GM21381 (cell line): ENCODE results near the gene HEXB.
A peak's percentile ranks its signal among the peaks of the same experiment; 100 is the strongest.
"Not testable (repeated sequence)": the region's sequence is repeated elsewhere in the genome, so short reads cannot be mapped to it uniquely, and the experiment has no call there.

Experiments used
- ATAC-seq: cut with Tn5 transposase; IDR thresholded peaks from one replicate; pipeline ENCODE4 v1.9.1; 2021; ENCODE audit warnings: mild to moderate bottlenecking, moderate library complexity; ENCODE audit not compliant: unreplicated experiment

HEXB gene

DNA sequence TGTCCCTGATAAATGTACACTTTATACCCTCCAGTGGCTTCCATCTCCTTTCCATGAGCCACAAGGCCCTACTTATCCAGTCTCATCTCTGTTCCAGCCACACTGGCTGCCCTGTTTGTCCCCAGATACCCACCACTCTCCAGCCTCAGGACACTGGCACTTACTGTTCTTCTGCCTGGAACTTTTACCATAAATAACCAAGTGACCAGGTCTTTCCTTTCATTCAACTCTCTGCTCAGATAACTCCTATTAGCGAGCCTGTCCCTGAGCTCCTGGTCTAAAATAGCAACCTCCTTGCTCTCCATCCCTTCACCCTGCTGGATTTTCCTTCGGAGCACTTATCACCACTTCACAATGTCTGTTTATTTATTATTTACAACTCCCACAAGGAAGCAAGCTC is 27.9 kb upstream of the HEXB start:
- ATAC-seq, result no peak

GRCh38 chr5:74659172-74659571 is 25.9 kb upstream of the HEXB start:
- ATAC-seq, result no peak

- no peak for ATAC-seq
These were observed 24.9 kb upstream of the HEXB start for GRCh38 chr5:74660140-74660539.

GRCh38 chr5:74660873-74661272 is 24.2 kb upstream of the HEXB start:
- ATAC-seq, result no peak

DNA sequence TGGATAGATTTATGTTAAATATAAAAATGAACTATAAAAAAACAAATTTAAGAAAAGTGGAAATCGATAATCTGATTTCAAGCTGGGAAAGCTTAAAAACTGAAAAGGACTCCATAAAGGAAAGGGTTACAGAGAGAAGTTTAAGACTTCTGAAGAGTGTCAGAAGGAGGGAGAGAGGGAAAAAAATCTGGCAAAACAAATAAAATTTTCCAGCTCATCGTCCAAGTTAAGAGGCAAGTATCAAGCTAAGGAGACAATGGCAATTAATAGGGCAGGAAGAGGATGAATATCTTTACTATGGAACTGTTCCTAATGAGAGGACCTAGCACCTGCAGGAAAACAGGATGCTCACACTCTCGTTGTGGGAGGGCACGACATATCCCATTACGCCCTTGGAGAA is 20.5 kb upstream of the HEXB start:
- ATAC-seq, result no peak

DNA sequence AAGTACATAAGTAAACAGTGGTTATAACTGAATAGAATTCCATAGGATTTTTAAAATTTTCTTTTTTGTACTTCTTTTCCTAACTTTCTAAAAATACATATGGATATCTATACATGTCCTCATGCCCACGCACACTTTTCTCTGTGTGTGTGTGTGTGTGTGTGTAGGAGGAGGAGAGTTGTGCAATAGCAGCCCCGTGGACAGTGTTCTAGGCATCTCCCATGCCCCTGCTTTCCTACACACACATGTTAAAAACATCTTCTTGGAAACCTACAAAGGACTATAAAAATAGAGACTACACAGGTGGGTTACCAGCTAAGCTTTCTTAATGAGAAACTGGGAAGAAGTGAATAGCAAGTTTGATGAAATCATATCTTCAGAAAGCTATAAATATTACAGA is 19.8 kb upstream of the HEXB start:
- ATAC-seq, result no peak

GRCh38 chr5:74665816-74666215 is 19.2 kb upstream of the HEXB start:
- ATAC-seq, result no peak

- no peak for ATAC-seq
These were observed 17.6 kb upstream of the HEXB start for GRCh38 chr5:74667396-74667795.

- no peak for ATAC-seq
These were observed 15.2 kb upstream of the HEXB start for GRCh38 chr5:74669821-74670220.

DNA sequence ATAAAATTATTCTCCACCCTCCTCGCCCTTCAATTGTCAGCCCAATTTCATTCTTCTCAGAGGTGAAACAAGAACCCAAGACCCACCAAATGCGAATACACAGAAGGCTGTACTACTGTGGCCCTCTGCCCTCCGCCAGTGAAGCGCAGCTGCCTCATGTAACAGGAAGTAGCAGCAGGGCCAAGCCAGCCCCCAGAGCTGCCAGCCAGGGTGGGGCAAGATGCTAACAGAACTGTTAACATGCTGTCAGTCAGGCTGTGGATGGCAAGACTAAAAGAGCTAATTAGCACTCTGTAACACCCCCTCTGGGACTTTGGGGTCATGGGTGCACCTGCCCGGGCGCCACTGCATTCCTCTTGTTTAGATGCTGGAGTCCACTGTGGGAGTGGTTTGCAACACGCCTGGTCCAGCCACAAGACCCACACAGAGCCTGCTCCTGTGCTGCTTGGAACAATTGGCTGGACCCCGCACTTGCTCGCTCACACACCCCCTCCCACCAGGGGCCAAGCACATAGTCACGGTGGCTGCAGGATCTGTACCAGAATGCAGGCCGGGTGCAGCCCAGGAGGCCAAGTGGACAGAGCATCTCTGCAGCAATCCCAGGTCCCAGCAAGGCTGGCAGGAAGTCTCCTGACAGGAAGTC is 14.5 kb upstream of the HEXB start:
- ATAC-seq, result no peak

DNA sequence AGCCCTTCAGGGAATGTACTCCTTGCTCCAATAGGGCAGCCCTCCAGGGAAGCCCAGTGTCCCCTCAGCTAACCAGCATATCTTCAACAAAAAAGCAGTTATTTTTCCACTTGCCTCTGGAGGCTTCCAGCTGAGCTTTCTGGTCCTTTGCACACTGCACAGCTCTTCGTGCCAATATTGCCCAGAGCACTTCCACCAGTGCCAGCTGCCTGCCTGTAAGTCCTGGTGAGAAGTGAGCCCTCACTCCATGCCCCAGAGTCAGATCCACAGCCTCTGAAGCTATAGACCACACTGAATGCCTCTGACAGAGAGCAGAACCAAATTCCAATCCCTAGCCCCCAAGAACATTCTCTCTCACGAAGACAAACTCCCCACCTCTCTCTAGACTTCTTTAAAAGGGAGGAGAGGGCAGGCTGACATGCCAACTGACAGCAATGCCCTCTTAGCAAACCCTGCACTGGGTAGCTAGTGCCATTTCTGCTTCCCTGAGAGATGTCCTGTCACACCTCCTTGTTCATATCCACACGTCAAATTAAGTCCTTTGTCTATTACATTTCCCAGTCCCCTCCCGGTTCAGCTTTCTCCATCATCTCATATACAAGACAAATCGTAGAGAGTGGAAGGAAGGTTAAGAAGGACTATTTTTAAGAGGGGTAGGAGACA is 12.7 kb upstream of the HEXB start:
- ATAC-seq, result no peak

- no peak for ATAC-seq
These were observed 11.8 kb upstream of the HEXB start for GRCh38 chr5:74673011-74673790.

GRCh38 chr5:74676466-74676865 is 8.6 kb upstream of the HEXB start:
- ATAC-seq, result not testable (repeated sequence)

- ATAC-seq, result not testable (repeated sequence)
These were observed 6.9 kb upstream of the HEXB start for GRCh38 chr5:74678123-74678522.

GRCh38 chr5:74679300-74679699 is 5.7 kb upstream of the HEXB start:
- ATAC-seq, result not testable (repeated sequence)

- ATAC-seq, result no peak
These were observed 5.1 kb upstream of the HEXB start for GRCh38 chr5:74679966-74680365.

GRCh38 chr5:74685979-74686631 is 1.1 kb downstream of the HEXB start:
- ATAC-seq, result peak; percentile 44

GRCh38 chr5:74686962-74687751 is 2.1 kb downstream of the HEXB start:
- ATAC-seq, result no peak

DNA sequence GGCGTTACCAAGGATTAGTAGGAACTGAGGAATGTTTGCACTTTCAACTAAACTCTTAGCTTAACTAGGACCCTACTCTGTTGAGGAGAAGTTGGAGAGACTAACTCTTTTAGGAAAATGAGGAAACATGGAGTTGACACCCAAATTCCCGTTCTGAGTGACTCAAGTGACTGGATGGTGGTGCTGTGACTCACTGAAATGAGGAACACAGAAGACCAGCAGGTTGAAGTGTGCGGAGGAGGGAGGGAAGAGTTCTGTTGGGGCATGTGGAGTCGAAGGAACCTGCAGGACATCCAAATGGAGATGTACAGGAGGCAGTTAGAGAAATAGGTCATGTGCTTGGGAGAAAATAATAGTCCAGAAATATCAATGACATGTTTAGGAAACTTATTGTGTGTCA is 8.2 kb downstream of the HEXB start:
- no peak for ATAC-seq

- ATAC-seq, result no peak
These were observed 32.6 kb downstream of the HEXB start for GRCh38 chr5:74717596-74717995.

DNA sequence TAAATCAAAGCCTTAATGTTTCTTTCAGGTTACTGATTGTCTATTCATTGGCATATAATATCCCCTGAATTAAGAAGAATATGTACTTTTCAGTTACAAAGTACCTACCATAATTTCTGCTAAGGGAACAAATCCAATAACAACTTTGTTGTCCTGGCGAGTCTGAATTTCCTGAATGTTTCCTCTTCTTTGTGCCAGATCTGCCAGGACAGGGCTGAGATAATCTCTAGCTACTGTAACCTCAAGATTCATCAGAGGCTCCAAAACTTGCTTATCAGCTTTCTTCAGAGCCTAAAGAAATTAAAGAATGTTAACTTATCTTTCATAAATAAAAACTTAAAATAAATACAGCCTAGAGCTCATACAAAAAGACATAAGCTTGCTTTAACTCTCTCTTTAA is 37.2 kb downstream of the HEXB start:
- no peak for ATAC-seq
